GM12878 (cell line): ENCODE data around the gene TNIP1. TPM values are rescaled to one million over a fixed set of nuclear protein-coding genes. Genes with fewer than 3 reads are reported as not detected.
A peak's percentile ranks its signal among the peaks of the same experiment; 100 is the strongest.

ENCODE experiments used
- ATF7 ChIP-seq: fragments of 450-650 bp; IDR thresholded peaks from 2 replicates; pipeline ENCODE4 v1.6.1; 2016; ENCODE audit warnings: low read depth, mild to moderate bottlenecking
- ESRRA ChIP-seq: IDR thresholded peaks from 2 replicates; pipeline ENCODE4 v1.6.1; 2012; ENCODE audit warnings: mild to moderate bottlenecking, low read length, improper control_type of control experiment
- IKZF2 ChIP-seq, 2 experiments: fragments of 450-650 bp; IDR thresholded peaks; 2 replicates each; pipeline ENCODE4 v1.6.1; 2017; ENCODE audit warnings: mild to moderate bottlenecking in 2 of 2, moderate library complexity in 2 of 2
- KAT2A ChIP-seq: conservative IDR thresholded peaks from 2 replicates; pipeline ENCODE4 v1.6.1; 2011; ENCODE audit warnings: low read depth, low read length; ENCODE audit not compliant: control insufficient read depth
- KLF5 ChIP-seq: fragments of 450-650 bp; IDR thresholded peaks from 2 replicates; pipeline ENCODE4 v1.6.1; 2014; ENCODE audit warnings: mild to moderate bottlenecking; ENCODE audit not compliant: partially characterized antibody
- MTA2 ChIP-seq: fragments of 450-650 bp; IDR thresholded peaks from 2 replicates; pipeline ENCODE4 v1.6.1; 2016; ENCODE audit warnings: low read depth, mild to moderate bottlenecking, moderate library complexity
- RB1 ChIP-seq: fragments of 450-650 bp; formaldehyde crosslinking; IDR thresholded peaks from 2 replicates; pipeline ENCODE4 v1.6.1; 2017; ENCODE audit warnings: mild to moderate bottlenecking, borderline replicate concordance
- RCOR1 ChIP-seq: conservative IDR thresholded peaks from 2 replicates; pipeline ENCODE4 v1.6.1; 2012; ENCODE audit warnings: low read depth, low read length, improper control_type of control experiment
- SP1 ChIP-seq: IDR thresholded peaks from one replicate; pipeline ENCODE4 v1.6.1; 2011; ENCODE audit warnings: low read depth, low read length
- ZNF274 ChIP-seq: IDR thresholded peaks from one replicate; pipeline ENCODE4 v1.8.0; 2011; ENCODE audit not compliant: insufficient read length, insufficient read depth
- ZZZ3 ChIP-seq: IDR thresholded peaks from 2 replicates; pipeline ENCODE4 v1.6.1; 2011; ENCODE audit warnings: low read depth; ENCODE audit not compliant: control insufficient read depth, insufficient read length
- polyA plus RNA-seq, 11 experiments: library from polyadenylated mRNA; depleted of rRNA in 4 of 11; unstranded in 6 of 11; stranded (reverse) in 5 of 11; fragments of >200 nt; fragmentation: Nextera tagmentation in 4 of 11; fragmentation: Illumina TruSeq in 1 of 11; extraction: Ambion mirVana in 4 of 11; extraction: Trizol in 1 of 11; gene quantifications; 1 replicate in 1 of 11; 2 replicates in 10 of 11; pipeline versions ENCODE4 v1.2.1 to v1.2.3, GENCODE V29; 2011 to 2016; ENCODE audit warnings: inconsistent platforms in 2 of 11, missing spikeins in 2 of 11, low read depth in 1 of 11
- total RNA-seq, 4 experiments: library from RNA; depleted of rRNA in 3 of 4; stranded (reverse); fragments of >200 nt in 3 of 4; fragmentation: Illumina TruSeq in 1 of 4; extraction: Trizol in 1 of 4; gene quantifications; 2 replicates each; pipeline versions ENCODE4 v1.2.1 to v1.2.3, GENCODE V29; 2013 to 2021
- TF ChIP-seq, protein P1 (sequence below): fragments of 450-650 bp; IDR thresholded peaks from 2 replicates; pipeline ENCODE4 v1.6.1; 2018; ENCODE audit warnings: borderline replicate concordance, mild to moderate bottlenecking; ENCODE audit not compliant: partially characterized antibody
- TF ChIP-seq, protein P2 (sequence below): IDR thresholded peaks from 2 replicates; pipeline ENCODE4 v1.6.1; 2012; ENCODE audit warnings: low read length, inconsistent platforms
- TF ChIP-seq, protein P3 (sequence below): fragments of 450-650 bp; IDR thresholded peaks from 2 replicates; pipeline ENCODE4 v1.6.1; 2016; ENCODE audit warnings: mild to moderate bottlenecking, moderate library complexity, borderline replicate concordance
- TF ChIP-seq, protein P4 (sequence below): IDR thresholded peaks from 2 replicates; pipeline ENCODE4 v1.6.1; 2012; ENCODE audit warnings: improper control_type of control experiment, low read depth, low read length; ENCODE audit not compliant: insufficient replicate concordance

Gene TNIP1
- total and polyA plus RNA-seq, 10 of the 15 experiments (the other 5 are each of a cell fraction or from before 2014, with no cell fraction given), result 4.4 to 279 (median 150) TPM

DNA sequence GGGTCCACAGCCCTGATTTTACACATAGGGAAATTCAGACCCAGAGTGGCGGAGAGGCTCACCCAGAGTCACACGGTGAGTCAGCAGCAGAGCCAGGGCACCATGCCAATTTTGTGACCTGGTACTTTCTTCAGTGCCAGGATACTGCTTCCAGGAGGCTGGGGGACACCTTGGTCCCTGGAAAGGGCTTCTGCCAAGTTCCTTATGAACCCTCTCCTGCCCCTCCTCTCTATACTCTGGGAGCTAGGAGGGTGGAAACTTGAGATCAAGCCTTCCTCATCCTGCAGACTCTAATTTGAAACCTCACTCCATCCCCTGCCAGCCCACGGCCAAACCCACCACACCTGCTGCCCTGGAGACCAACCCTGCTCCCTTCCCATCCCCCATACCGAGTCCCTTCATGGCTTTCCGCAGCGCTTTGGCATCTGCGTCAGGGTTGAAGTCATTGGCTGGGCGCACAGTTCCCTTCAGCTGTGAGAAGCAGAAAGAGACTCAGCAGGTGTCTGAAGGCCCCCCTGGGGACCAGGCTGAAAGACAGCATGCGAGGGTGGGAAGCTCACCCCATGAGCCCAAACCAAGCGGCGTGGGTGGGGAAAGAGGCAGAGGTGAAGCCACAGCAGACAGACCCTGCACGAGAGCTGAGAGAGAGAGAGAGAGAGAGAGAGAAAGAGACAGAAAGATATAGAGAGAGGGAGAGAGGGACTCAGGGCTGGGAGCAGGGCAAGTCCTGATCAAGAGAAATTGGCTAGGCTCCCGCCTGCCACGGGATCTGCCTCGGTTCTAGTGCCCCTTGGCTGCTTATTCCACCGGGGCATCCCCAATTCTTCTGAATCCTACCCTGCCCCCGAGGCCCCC, 43.3 kb upstream of the TNIP1 start (continued):
- TF ChIP-seq IKZF2 (IDR thresholded peaks at IDR 0.05) (peak; percentile 96), KAT2A (no peak), ATF7 (peak; percentile 95), RCOR1 (no peak; the same call in 1 of the 2 replicates), SP1 (peak; percentile 82), ZZZ3 (no peak), RB1 (peak; percentile 59; the same call in 1 of the 2 replicates), ESRRA (peak; percentile 36; the same call in 1 of the 2 replicates), KLF5 (peak; percentile 45), ZNF274 (no peak), MTA2 (peak; percentile 92)
- TF ChIP-seq, protein P1, sequence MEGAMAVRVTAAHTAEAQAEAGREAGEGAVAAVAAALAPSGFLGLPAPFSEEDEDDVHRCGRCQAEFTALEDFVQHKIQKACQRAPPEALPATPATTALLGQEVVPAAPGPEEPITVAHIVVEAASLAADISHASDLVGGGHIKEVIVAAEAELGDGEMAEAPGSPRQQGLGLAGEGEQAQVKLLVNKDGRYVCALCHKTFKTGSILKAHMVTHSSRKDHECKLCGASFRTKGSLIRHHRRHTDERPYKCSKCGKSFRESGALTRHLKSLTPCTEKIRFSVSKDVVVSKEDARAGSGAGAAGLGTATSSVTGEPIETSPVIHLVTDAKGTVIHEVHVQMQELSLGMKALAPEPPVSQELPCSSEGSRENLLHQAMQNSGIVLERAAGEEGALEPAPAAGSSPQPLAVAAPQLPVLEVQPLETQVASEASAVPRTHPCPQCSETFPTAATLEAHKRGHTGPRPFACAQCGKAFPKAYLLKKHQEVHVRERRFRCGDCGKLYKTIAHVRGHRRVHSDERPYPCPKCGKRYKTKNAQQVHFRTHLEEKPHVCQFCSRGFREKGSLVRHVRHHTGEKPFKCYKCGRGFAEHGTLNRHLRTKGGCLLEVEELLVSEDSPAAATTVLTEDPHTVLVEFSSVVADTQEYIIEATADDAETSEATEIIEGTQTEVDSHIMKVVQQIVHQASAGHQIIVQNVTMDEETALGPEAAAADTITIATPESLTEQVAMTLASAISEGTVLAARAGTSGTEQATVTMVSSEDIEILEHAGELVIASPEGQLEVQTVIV, result no peak
- TF ChIP-seq, protein P2, sequence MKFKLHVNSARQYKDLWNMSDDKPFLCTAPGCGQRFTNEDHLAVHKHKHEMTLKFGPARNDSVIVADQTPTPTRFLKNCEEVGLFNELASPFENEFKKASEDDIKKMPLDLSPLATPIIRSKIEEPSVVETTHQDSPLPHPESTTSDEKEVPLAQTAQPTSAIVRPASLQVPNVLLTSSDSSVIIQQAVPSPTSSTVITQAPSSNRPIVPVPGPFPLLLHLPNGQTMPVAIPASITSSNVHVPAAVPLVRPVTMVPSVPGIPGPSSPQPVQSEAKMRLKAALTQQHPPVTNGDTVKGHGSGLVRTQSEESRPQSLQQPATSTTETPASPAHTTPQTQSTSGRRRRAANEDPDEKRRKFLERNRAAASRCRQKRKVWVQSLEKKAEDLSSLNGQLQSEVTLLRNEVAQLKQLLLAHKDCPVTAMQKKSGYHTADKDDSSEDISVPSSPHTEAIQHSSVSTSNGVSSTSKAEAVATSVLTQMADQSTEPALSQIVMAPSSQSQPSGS, result peak; percentile 87
- TF ChIP-seq, protein P3, sequence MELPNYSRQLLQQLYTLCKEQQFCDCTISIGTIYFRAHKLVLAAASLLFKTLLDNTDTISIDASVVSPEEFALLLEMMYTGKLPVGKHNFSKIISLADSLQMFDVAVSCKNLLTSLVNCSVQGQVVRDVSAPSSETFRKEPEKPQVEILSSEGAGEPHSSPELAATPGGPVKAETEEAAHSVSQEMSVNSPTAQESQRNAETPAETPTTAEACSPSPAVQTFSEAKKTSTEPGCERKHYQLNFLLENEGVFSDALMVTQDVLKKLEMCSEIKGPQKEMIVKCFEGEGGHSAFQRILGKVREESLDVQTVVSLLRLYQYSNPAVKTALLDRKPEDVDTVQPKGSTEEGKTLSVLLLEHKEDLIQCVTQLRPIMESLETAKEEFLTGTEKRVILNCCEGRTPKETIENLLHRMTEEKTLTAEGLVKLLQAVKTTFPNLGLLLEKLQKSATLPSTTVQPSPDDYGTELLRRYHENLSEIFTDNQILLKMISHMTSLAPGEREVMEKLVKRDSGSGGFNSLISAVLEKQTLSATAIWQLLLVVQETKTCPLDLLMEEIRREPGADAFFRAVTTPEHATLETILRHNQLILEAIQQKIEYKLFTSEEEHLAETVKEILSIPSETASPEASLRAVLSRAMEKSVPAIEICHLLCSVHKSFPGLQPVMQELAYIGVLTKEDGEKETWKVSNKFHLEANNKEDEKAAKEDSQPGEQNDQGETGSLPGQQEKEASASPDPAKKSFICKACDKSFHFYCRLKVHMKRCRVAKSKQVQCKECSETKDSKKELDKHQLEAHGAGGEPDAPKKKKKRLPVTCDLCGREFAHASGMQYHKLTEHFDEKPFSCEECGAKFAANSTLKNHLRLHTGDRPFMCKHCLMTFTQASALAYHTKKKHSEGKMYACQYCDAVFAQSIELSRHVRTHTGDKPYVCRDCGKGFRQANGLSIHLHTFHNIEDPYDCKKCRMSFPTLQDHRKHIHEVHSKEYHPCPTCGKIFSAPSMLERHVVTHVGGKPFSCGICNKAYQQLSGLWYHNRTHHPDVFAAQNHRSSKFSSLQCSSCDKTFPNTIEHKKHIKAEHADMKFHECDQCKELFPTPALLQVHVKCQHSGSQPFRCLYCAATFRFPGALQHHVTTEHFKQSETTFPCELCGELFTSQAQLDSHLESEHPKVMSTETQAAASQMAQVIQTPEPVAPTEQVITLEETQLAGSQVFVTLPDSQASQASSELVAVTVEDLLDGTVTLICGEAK, result no peak
- TF ChIP-seq, protein P4, sequence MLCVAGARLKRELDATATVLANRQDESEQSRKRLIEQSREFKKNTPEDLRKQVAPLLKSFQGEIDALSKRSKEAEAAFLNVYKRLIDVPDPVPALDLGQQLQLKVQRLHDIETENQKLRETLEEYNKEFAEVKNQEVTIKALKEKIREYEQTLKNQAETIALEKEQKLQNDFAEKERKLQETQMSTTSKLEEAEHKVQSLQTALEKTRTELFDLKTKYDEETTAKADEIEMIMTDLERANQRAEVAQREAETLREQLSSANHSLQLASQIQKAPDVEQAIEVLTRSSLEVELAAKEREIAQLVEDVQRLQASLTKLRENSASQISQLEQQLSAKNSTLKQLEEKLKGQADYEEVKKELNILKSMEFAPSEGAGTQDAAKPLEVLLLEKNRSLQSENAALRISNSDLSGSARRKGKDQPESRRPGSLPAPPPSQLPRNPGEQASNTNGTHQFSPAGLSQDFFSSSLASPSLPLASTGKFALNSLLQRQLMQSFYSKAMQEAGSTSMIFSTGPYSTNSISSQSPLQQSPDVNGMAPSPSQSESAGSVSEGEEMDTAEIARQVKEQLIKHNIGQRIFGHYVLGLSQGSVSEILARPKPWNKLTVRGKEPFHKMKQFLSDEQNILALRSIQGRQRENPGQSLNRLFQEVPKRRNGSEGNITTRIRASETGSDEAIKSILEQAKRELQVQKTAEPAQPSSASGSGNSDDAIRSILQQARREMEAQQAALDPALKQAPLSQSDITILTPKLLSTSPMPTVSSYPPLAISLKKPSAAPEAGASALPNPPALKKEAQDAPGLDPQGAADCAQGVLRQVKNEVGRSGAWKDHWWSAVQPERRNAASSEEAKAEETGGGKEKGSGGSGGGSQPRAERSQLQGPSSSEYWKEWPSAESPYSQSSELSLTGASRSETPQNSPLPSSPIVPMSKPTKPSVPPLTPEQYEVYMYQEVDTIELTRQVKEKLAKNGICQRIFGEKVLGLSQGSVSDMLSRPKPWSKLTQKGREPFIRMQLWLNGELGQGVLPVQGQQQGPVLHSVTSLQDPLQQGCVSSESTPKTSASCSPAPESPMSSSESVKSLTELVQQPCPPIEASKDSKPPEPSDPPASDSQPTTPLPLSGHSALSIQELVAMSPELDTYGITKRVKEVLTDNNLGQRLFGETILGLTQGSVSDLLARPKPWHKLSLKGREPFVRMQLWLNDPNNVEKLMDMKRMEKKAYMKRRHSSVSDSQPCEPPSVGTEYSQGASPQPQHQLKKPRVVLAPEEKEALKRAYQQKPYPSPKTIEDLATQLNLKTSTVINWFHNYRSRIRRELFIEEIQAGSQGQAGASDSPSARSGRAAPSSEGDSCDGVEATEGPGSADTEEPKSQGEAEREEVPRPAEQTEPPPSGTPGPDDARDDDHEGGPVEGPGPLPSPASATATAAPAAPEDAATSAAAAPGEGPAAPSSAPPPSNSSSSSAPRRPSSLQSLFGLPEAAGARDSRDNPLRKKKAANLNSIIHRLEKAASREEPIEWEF, result peak; percentile 89
